IMR-90 (cell line): ENCODE results near the gene ABHD6. TPM values are rescaled to one million over a fixed set of nuclear protein-coding genes. Genes with fewer than 3 reads are reported as not detected.

Experiments used
- ATAC-seq: fragments of 200-7000 bp; cut with Tn5 transposase; 2 replicates; pipeline ENCODE4 v1.9.1; 2020; ENCODE audit warnings: low read depth, mild to moderate bottlenecking, moderate library complexity
- BruUV-seq: library from RNA; stranded (reverse); fragments of 400-500 nt; replicated peaks from 2 replicates; lab custom pipeline; 2021; lab: Mats Ljungman, UMichigan
- CTCF ChIA-PET: fragments of 300-600 bp; formaldehyde crosslinking; extraction: SDS; loops from one replicate; lab custom pipeline; 2021; ENCODE audit warnings: antibody characterized with exemption; lab: Yijun Ruan, JAX
- POLR2A ChIA-PET: fragments of 300-600 bp; sonication (Branson Sonifier 250); formaldehyde crosslinking; loops from one replicate; lab custom pipeline; 2022; ENCODE audit warnings: antibody characterized with exemption; ENCODE audit not compliant: unreplicated experiment; lab: Charles Lee
- DNase-seq: peaks from one replicate; pipeline ENCODE4 v3.0.0; 2013
- H2AFZ ChIP-seq: replicated peaks from 2 replicates; pipeline ENCODE3; 2013; ENCODE audit warnings: low read length, mild to moderate bottlenecking; ENCODE audit not compliant: poor library complexity
- H2AK5ac ChIP-seq: 2 replicates; pipeline ENCODE4 v1.6.1; 2013; ENCODE audit warnings: low read depth, low read length, inconsistent platforms
- H2AK9ac ChIP-seq: replicated peaks from 2 replicates; pipeline ENCODE3; 2013; ENCODE audit warnings: mild to moderate bottlenecking, low read depth, low read length, moderate library complexity; ENCODE audit not compliant: poor library complexity
- H2BK120ac ChIP-seq: 2 replicates; pipeline ENCODE4 v1.6.1; 2013; ENCODE audit warnings: low read depth, low read length, inconsistent platforms
- H2BK15ac ChIP-seq: 3 replicates; pipeline ENCODE4 v1.6.1; 2013; ENCODE audit warnings: low read depth, low read length, inconsistent platforms
- H2BK20ac ChIP-seq: 2 replicates; pipeline ENCODE4 v1.6.1; 2013; ENCODE audit warnings: low read depth, mild to moderate bottlenecking, inconsistent platforms, low read length, moderate library complexity
- H2BK5ac ChIP-seq: 2 replicates; pipeline ENCODE4 v1.6.1; 2013; ENCODE audit warnings: mild to moderate bottlenecking, low read depth, low read length, inconsistent platforms; ENCODE audit not compliant: poor library complexity, severe bottlenecking
- H3K14ac ChIP-seq: replicated peaks from 2 replicates; pipeline ENCODE4 v1.6.1; 2013; ENCODE audit warnings: low read depth, low read length, inconsistent platforms
- H3K18ac ChIP-seq: 2 replicates; pipeline ENCODE4 v1.6.1; 2013; ENCODE audit warnings: low read depth, low read length, control low read depth
- H3K23ac ChIP-seq: 2 replicates; pipeline ENCODE4 v1.6.1; 2013; ENCODE audit warnings: low read depth, low read length, inconsistent platforms
- H3K27ac ChIP-seq: 2 replicates; pipeline ENCODE4 v1.5.1; 2013; ENCODE audit warnings: mild to moderate bottlenecking, control low read depth, low read length; ENCODE audit not compliant: insufficient read depth
- H3K27me3 ChIP-seq: 2 replicates; pipeline ENCODE4 v1.6.1; 2013; ENCODE audit warnings: low read length; ENCODE audit not compliant: control insufficient read depth, insufficient read depth
- H3K36me3 ChIP-seq: 2 replicates; pipeline ENCODE4 v1.6.1; 2013; ENCODE audit warnings: low read length, mixed read lengths; ENCODE audit not compliant: control insufficient read depth, insufficient read depth
- H3K4ac ChIP-seq: 2 replicates; pipeline ENCODE4 v1.6.1; 2013; ENCODE audit warnings: low read depth, low read length, inconsistent platforms
- H3K4me1 ChIP-seq: 2 replicates; pipeline ENCODE4 v1.6.1; 2013; ENCODE audit warnings: low read length, mixed read lengths; ENCODE audit not compliant: control insufficient read depth, insufficient read depth
- H3K4me2 ChIP-seq: 2 replicates; pipeline ENCODE4 v1.6.1; 2013; ENCODE audit warnings: low read depth, mild to moderate bottlenecking, control low read depth, low read length, moderate library complexity
- H3K4me3 ChIP-seq: 2 replicates; pipeline ENCODE4 v1.5.1; 2013; ENCODE audit warnings: low read depth, mild to moderate bottlenecking, control low read depth, low read length, moderate library complexity; ENCODE audit not compliant: insufficient read depth
- H3K56ac ChIP-seq: 2 replicates; pipeline ENCODE4 v1.6.1; 2013; ENCODE audit warnings: low read length, inconsistent platforms; ENCODE audit not compliant: insufficient read depth; ENCODE audit errors: extremely low read depth
- H3K79me1 ChIP-seq, 2 experiments: 2 replicates each; pipeline ENCODE4 v1.6.1; 2013; ENCODE audit warnings: low read length in 2 of 2, inconsistent platforms in 1 of 2, low read depth in 1 of 2
- H3K9ac ChIP-seq: 2 replicates; pipeline ENCODE4 v1.6.1; 2013; ENCODE audit warnings: low read depth, low read length, control low read depth
- H3K9me1 ChIP-seq: 2 replicates; pipeline ENCODE4 v1.6.1; 2013; ENCODE audit warnings: low read length, inconsistent platforms; ENCODE audit not compliant: insufficient read depth
- H3K9me3 ChIP-seq: 2 replicates; pipeline ENCODE4 v1.6.1; 2013; ENCODE audit warnings: low read length; ENCODE audit not compliant: control insufficient read depth, insufficient read depth
- H4K20me1 ChIP-seq: 2 replicates; pipeline ENCODE4 v1.6.1; 2013; ENCODE audit warnings: low read length, inconsistent platforms; ENCODE audit not compliant: insufficient read depth
- H4K5ac ChIP-seq: 2 replicates; pipeline ENCODE4 v1.6.1; 2013; ENCODE audit warnings: mild to moderate bottlenecking, low read depth, low read length, control low read depth
- H4K8ac ChIP-seq, 2 experiments: 2 replicates each; pipeline ENCODE4 v1.6.1; 2013; ENCODE audit warnings: low read depth in 2 of 2, low read length in 2 of 2, control low read depth in 1 of 2, inconsistent platforms in 1 of 2
- H4K91ac ChIP-seq: 2 replicates; pipeline ENCODE4 v1.6.1; 2013; ENCODE audit warnings: low read depth, low read length, inconsistent platforms; ENCODE audit not compliant: insufficient read depth
- BHLHE40 ChIP-seq: fragments of 150-350 bp; IDR thresholded peaks from 2 replicates; pipeline ENCODE4 v1.6.1; 2016; ENCODE audit warnings: mild to moderate bottlenecking, low read depth, low read length
- CHD1 ChIP-seq: IDR thresholded peaks from 2 replicates; pipeline ENCODE4 v1.6.1; 2012; ENCODE audit warnings: low read depth, low read length, improper control_type of control experiment
- ELK1 ChIP-seq: fragments of 150-350 bp; IDR thresholded peaks from 2 replicates; pipeline ENCODE4 v1.6.1; 2016; ENCODE audit warnings: low read depth, mild to moderate bottlenecking, low read length, moderate library complexity, borderline replicate concordance
- FOS ChIP-seq: fragments of 150-350 bp; IDR thresholded peaks from 2 replicates; pipeline ENCODE4 v1.6.1; 2016; ENCODE audit warnings: low read depth, low read length
- MAZ ChIP-seq: IDR thresholded peaks from 2 replicates; pipeline ENCODE4 v1.6.1; 2012; ENCODE audit warnings: low read depth, mild to moderate bottlenecking, low read length, improper control_type of control experiment, moderate library complexity, borderline replicate concordance
- MXI1 ChIP-seq: IDR thresholded peaks from 2 replicates; pipeline ENCODE4 v1.6.1; 2012; ENCODE audit warnings: low read depth, mild to moderate bottlenecking, low read length, moderate library complexity, borderline replicate concordance
- NFE2L2 ChIP-seq: fragments of 150-350 bp; IDR thresholded peaks from 2 replicates; pipeline ENCODE4 v1.6.1; 2016; ENCODE audit warnings: low read depth, mild to moderate bottlenecking, low read length
- POLR2A ChIP-seq: IDR thresholded peaks from 2 replicates; pipeline ENCODE4 v1.6.1; 2012; ENCODE audit warnings: mild to moderate bottlenecking, low read depth, low read length
- RAD21 ChIP-seq: IDR thresholded peaks from 2 replicates; pipeline ENCODE4 v1.6.1; 2012; ENCODE audit warnings: low read length, improper control_type of control experiment
- RCOR1 ChIP-seq: IDR thresholded peaks from 2 replicates; pipeline ENCODE4 v1.6.1; 2012; ENCODE audit warnings: mild to moderate bottlenecking, low read length, improper control_type of control experiment; ENCODE audit not compliant: insufficient replicate concordance
- RFX5 ChIP-seq: IDR thresholded peaks from 2 replicates; pipeline ENCODE4 v1.8.0; 2012; ENCODE audit warnings: low read depth, mild to moderate bottlenecking, low read length, moderate library complexity
- SMC3 ChIP-seq: fragments of 150-350 bp; IDR thresholded peaks from 2 replicates; pipeline ENCODE4 v1.6.1; 2016; ENCODE audit warnings: low read depth, mild to moderate bottlenecking, antibody characterized with exemption, low read length, moderate library complexity
- WGBS, 2 experiments: methylation state at CpG; one replicate each; pipeline versions ENCODE4 v1.1.5 to v1.1.7; 2013; ENCODE audit warnings: missing lambda C conversion rate in 2 of 2; ENCODE audit not compliant: insufficient read length in 1 of 2; ENCODE audit errors: extremely low coverage in 2 of 2; 5-methylcytosine and 5-hydroxymethylcytosine counted together
- dilution Hi-C: fragments of 300-500 bp; cut with HindIII; formaldehyde crosslinking; loops from one replicate; pipeline ENCODE4 v1.14.3; 2018; ENCODE audit warnings: low sequenced_read_pairs; ENCODE audit not compliant: unreplicated experiment
- in situ Hi-C: fragments of 300-500 bp; cut with MboI; formaldehyde crosslinking; loops from 3 replicates; pipeline ENCODE4 v1.14.3; 2019; ENCODE audit warnings: low sequenced_read_pairs, inconsistent platforms, mixed read lengths
- intact Hi-C: fragments of 100-400 bp; cut with micrococcal nuclease; formaldehyde crosslinking; loops from 2 replicates; pipeline ENCODE4 v1.10.0; 2022
- polyA plus RNA-seq, 3 experiments: library from polyadenylated mRNA; depleted of rRNA; stranded (reverse); fragments of >200 nt; gene quantifications; 2 replicates each; pipeline ENCODE4 v1.2.3, GENCODE V29; 2012; ENCODE audit warnings: low replicate concordance in 1 of 3
- total RNA-seq: library from RNA; depleted of rRNA; stranded (reverse); fragments of >200 nt; gene quantifications from 2 replicates; pipeline ENCODE4 v1.2.3, GENCODE V29; 2012

ABHD6 gene
- total and polyA plus RNA-seq, 2 of the 4 experiments (the other 2 are of a cell fraction), result 5.0 to 5.6 TPM

- TF ChIP-seq MXI1, result no peak
These were observed 94.1 kb downstream of the ABHD6 start (continued) for GRCh38 chr3:58331593-58332152.

- DNase-seq (peak; percentile 70), ATAC-seq (peak; percentile 87)
- dilution Hi-C loops (no loop called here), intact Hi-C loops (loop anchor here (1.0 to 10.0 kb wide), 3 partner anchors 82 to 292 kb away; partner anchors contain the start of gene KCTD6), in situ Hi-C loops (loop anchor here (5.0 kb wide), 1 partner anchor 80 kb away; no protein-coding TSS in a partner anchor)
- H3K27me3 ChIP-seq, result no peaks in the 10 kb centered on the region
- peak within 1 kb of the TSS; percentile 88 for H2BK5ac ChIP-seq
- ChIA-PET POLR2A (interaction anchor here (0.5 to 0.6 kb wide), 3 partner anchors 51 to 735 kb away, joined by 3 to 5 read pairs (median 3); no protein-coding TSS in a partner anchor), CTCF (interaction anchor here (0.6 kb wide), 1 partner anchor 92 kb away, joined by 4 read pairs; no protein-coding TSS in a partner anchor)
- peak within 1 kb of the TSS; percentile 69; the same call in 1 of the 3 replicates for H2BK15ac ChIP-seq
- no peaks in the 10 kb centered on the region for H3K36me3 ChIP-seq
- peak within 1 kb of the TSS; percentile 92 for H2BK20ac ChIP-seq
- BruUV-seq, result no TSS peak
- H3K18ac ChIP-seq, result peak within 1 kb of the TSS; percentile 87
- peak within 1 kb of the TSS; percentile 88; the same call in 1 of the 2 replicates for H3K23ac ChIP-seq
- H3K4ac ChIP-seq, result peak within 1 kb of the TSS; percentile 96
- H2BK120ac ChIP-seq, result peak within 1 kb of the TSS; percentile 95
- H3K79me1 ChIP-seq, result peaks cover 9 to 36% of the 10 kb centered on the region in 2 experiments; a peak in 3 of 4 replicates
- H2AK5ac ChIP-seq, result peak within 1 kb of the TSS; percentile 78; the same call in 1 of the 2 replicates
- peak within 1 kb of the TSS; percentile 93 for H3K27ac ChIP-seq
- WGBS, 2 experiments, result 2% methylated on average over 28 of the region's 79 CpGs; no CpG with 5 or more reads in 1 of the 2 experiments
- peak within 1 kb of the TSS; percentile 74 to 98 for H4K8ac ChIP-seq
- peak within 1 kb of the TSS; percentile 85 for H2AK9ac ChIP-seq
- H3K4me3 ChIP-seq, result peak within 1 kb of the TSS; percentile 91
- H3K9me1 ChIP-seq, result peaks cover 4% of the 10 kb centered on the region; the same call in 1 of the 2 replicates
- peak within 1 kb of the TSS; percentile 96 for H4K5ac ChIP-seq
- H3K4me1 ChIP-seq, result peaks cover 16% of the 10 kb centered on the region
- H2AFZ ChIP-seq, result peak within 1 kb of the TSS; percentile 98
- peak within 1 kb of the TSS; percentile 98 for H3K14ac ChIP-seq
- no peaks in the 10 kb centered on the region for H3K9me3 ChIP-seq
- peak within 1 kb of the TSS; percentile 89 for H4K91ac ChIP-seq
- H4K20me1 ChIP-seq, result peaks cover 11% of the 10 kb centered on the region; the same call in 1 of the 2 replicates
- peak within 1 kb of the TSS; percentile 93 for H3K9ac ChIP-seq
- H3K56ac ChIP-seq, result peak within 1 kb of the TSS; percentile 52
- H3K4me2 ChIP-seq, result peak within 1 kb of the TSS; percentile 94
- TF ChIP-seq RAD21 (peak; percentile 46), RFX5 (no peak), ELK1 (no peak), RCOR1 (peak; percentile 72), SMC3 (peak; percentile 14; the same call in 1 of the 2 replicates), NFE2L2 (no peak), BHLHE40 (0 out of 2 replicates have a peak, but pooled peaks have one; percentile 52), FOS (no peak), MAZ (peak; percentile 88; the same call in 1 of the 2 replicates), MXI1 (peak; percentile 94), POLR2A (peak; percentile 32; the same call in 1 of the 2 replicates), CHD1 (no peak)
These were observed 95.1 kb downstream of the ABHD6 start, which contains the start of gene PXK for GRCh38 chr3:58332575-58333188. Gene PXK (plus strand): TSS chr3:58332892. CDS start chr3:58332989, 97 bp downstream.
